Mucosa of descending colon (tissue), 3 donors: ENCODE results near the gene SENP7. TPM values are rescaled to one million over a fixed set of nuclear protein-coding genes. Genes with fewer than 3 reads are reported as not detected.

Source experiments
- ATAC-seq: fragments of 200-7000 bp; cut with Tn5 transposase; one replicate; pipeline ENCODE4 v1.9.1; 2020; ENCODE audit warnings: mild to moderate bottlenecking, moderate library complexity
- DNase-seq, 3 donors: peaks; one replicate each; pipeline ENCODE4 v3.0.0-alpha.2; 2020
- H3K36me3 ChIP-seq: fragments of 200-600 bp; one replicate; pipeline ENCODE4 v1.8.0; 2021; ENCODE audit warnings: low read depth, mild to moderate bottlenecking
- H3K4me1 ChIP-seq: fragments of 200-600 bp; one replicate; pipeline ENCODE4 v1.8.0; 2021; ENCODE audit warnings: low read depth, mild to moderate bottlenecking
- H3K4me3 ChIP-seq: fragments of 200-600 bp; one replicate; pipeline ENCODE4 v1.8.0; 2021; ENCODE audit warnings: mild to moderate bottlenecking
- H3K9me3 ChIP-seq: fragments of 200-600 bp; one replicate; pipeline ENCODE4 v1.8.0; 2021; ENCODE audit warnings: mild to moderate bottlenecking
- intact Hi-C, 2 donors: fragments of 100-400 bp; cut with DNase I in 1 of 2; cut with micrococcal nuclease in 1 of 2; formaldehyde crosslinking; loops; one replicate each; pipeline versions ENCODE4 v1.11.0 to v1.11.1; 2022; cut with DNase I, micrococcal nuclease
- total RNA-seq, 3 donors: library from RNA; stranded (reverse); fragmentation: NEBNext Ultra II Directional in 2 of 3; extraction: Animal tissue kit (Norgen Biotek cat#: 25700) in 2 of 3; gene quantifications; one replicate each; pipeline versions ENCODE4 v1.2.1 to v1.2.4, GENCODE V29; 2021 to 2023
- TF ChIP-seq, protein P1 (sequence below): fragments of 200-600 bp; IDR thresholded peaks from one replicate; pipeline ENCODE4 v1.8.0; 2022; ENCODE audit warnings: antibody characterized with exemption, mild to moderate bottlenecking
- donor health status: DM: no; HTN: no; CAD: no; lungs with moderate emphysema.
- donor health status: DM: no; HTN: no; CAD: no.
- donor health status: DM: no; HTN: yes; CAD: no.

SENP7 gene
- total RNA-seq, 3 donors from 2014 or later: 9.1 to 17.7 (median 12.4) TPM

DNA sequence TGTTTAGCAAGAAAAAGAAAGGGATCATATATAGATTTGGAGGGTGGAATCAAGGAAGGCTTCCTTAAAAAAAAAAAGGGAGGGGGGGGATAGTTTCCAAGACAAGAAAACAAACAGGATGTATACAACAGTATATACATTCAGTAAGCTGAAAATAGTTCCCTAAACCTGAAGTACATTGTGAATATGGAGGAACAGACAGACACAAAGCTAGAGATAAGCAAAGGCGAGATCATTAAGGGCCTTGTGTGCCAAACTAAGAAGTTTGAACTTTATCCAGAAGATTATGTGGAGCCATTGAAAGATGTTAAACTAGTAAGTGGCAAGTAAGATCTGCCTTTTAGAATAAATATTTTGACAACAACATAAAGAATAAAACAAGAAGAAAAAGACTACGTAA lies 99.4 kb downstream of the SENP7 start:
- Histone ChIP-seq H3K4me1 (no peaks in the 10 kb centered on the region), H3K36me3 (no peaks in the 10 kb centered on the region), H3K9me3 (peaks cover 7% of the 10 kb centered on the region), H3K4me3 (no peak overlapping the region)
- DNase-seq: no peak
- intact Hi-C loops: no loop called here
- TF ChIP-seq, protein P1, sequence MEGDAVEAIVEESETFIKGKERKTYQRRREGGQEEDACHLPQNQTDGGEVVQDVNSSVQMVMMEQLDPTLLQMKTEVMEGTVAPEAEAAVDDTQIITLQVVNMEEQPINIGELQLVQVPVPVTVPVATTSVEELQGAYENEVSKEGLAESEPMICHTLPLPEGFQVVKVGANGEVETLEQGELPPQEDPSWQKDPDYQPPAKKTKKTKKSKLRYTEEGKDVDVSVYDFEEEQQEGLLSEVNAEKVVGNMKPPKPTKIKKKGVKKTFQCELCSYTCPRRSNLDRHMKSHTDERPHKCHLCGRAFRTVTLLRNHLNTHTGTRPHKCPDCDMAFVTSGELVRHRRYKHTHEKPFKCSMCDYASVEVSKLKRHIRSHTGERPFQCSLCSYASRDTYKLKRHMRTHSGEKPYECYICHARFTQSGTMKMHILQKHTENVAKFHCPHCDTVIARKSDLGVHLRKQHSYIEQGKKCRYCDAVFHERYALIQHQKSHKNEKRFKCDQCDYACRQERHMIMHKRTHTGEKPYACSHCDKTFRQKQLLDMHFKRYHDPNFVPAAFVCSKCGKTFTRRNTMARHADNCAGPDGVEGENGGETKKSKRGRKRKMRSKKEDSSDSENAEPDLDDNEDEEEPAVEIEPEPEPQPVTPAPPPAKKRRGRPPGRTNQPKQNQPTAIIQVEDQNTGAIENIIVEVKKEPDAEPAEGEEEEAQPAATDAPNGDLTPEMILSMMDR: no peak
- ATAC-seq: no peak

DNA sequence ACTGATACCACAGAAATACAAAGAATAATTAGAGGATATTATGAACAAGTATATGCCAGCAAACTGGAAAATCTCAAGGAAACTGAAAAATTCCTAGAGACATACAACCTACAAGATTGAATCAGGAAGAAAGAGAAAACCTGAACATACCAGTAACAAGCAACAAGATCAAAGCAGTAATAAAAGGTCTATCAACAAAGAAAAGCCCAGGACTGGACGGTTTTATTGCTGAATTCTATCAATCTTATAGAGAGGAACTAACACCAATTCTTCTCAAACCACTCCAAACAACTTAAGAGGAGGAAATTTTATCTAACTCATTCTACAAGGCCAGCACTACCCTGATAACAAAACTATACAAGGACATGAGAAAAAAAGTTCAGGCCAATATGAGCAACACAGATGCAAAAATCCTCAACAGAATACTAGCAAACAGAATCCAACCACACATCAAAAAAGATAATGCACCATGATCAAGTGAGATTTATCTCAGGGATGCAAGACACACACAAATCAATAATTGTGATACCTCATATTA lies 121.5 kb downstream of the SENP7 start:
- peak; percentile 65 for ATAC-seq
- H3K9me3 ChIP-seq: peaks cover 15% of the 10 kb centered on the region
- TF ChIP-seq, protein P1: no peak
- intact Hi-C loops: no loop called here
- DNase-seq: no peak
- H3K4me1 ChIP-seq: no peaks in the 10 kb centered on the region
- no peak overlapping the region for H3K4me3 ChIP-seq
- H3K36me3 ChIP-seq: no peaks in the 10 kb centered on the region

DNA sequence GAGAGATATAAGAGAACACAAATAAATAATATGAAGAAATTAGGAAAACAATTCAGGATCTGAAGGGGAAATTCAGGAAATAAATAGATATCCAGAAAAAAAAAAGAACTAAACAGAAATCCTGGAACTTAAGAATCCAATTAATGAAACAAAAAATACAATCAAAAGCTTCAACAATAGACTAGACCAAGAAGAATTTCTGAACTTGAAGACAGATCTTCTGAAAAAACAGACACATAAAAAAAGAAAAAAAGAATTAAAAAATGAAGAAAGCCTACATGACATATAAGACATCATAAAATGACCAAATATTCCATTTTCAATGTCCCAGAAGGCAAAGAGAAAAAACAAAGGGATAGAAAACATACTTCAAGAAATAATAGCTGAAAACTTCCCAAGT lies 124.3 kb downstream of the SENP7 start:
- ATAC-seq: no peak
- intact Hi-C loops: no loop called here
- TF ChIP-seq, protein P1: no peak
- Histone ChIP-seq H3K9me3 (peaks cover 15% of the 10 kb centered on the region), H3K4me3 (no peak overlapping the region), H3K36me3 (no peaks in the 10 kb centered on the region), H3K4me1 (no peaks in the 10 kb centered on the region)
- no peak for DNase-seq

DNA sequence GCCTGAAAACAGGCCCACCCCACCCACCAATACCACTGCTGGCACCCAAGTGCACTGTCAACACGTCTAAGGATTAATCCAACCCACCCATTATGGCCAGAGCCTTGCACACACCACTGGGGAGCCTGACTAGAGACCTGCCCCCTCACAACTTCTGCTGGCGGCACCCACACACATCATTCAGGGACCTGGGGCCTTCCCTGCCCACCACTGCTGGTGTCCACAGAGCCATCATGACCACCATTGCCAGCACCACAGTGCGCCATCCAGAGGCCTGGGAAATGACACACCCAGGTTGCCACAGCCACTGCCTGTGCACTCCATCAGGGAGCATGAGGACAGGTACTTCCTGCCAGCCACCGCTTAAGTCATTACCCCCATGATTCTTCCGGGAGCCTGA lies 125.7 kb downstream of the SENP7 start:
- no peaks in the 10 kb centered on the region for H3K36me3 ChIP-seq
- ATAC-seq (no peak), DNase-seq (no peak)
- intact Hi-C loops: no loop called here
- H3K4me1 ChIP-seq: no peaks in the 10 kb centered on the region
- TF ChIP-seq, protein P1: no peak
- H3K4me3 ChIP-seq: no peak overlapping the region
- H3K9me3 ChIP-seq: peaks cover 8% of the 10 kb centered on the region

DNA sequence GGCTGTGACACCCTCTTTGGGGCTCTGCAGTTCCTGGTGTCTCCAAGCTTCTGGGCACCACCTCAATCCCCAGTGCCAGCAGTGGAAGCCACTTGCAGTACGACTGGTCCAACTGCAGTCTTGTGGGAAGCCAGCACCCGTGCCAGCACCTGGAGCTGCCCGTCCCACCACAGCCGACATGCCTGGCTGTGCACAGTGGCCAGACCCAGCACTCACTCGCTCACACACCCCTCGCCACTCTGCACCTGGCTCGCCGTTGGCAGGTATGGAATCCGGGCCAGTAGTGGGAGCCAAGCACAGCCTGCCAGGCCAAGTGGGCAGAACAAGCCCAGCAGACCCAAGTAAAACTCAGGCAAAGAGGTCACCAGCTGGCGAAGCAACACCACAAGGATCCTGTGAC lies 128.6 kb downstream of the SENP7 start:
- H3K4me3 ChIP-seq: no peak overlapping the region
- H3K36me3 ChIP-seq: no peaks in the 10 kb centered on the region
- intact Hi-C loops: no loop called here
- H3K9me3 ChIP-seq: peaks cover 8% of the 10 kb centered on the region
- DNase-seq (no peak), ATAC-seq (no peak)
- TF ChIP-seq, protein P1: no peak
- H3K4me1 ChIP-seq: peaks cover 3% of the 10 kb centered on the region

DNA sequence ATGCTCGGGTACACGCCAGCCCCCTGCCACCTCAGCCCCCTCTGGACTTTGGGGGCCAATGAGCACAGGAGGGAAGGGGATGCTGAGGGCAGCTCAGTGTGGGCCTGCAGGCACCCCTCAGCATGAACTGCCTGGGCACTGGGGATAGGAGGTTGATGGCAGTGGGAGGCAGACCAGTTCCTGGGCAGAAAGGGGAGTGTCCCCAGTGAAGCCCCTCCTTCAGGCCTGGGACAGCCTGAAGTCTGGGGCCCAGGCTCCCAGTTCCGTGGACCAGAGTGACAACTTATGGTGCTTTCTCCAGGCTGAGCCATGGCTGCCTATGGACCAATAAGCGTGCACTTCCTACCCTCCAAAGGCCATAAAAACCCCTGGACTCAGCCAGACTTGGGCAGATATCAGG lies 129.4 kb downstream of the SENP7 start:
- ATAC-seq: peak; percentile 9
- TF ChIP-seq, protein P1: no peak
- H3K9me3 ChIP-seq: peaks cover 2% of the 10 kb centered on the region
- intact Hi-C loops: no loop called here
- DNase-seq: no peak
- no peak overlapping the region for H3K4me3 ChIP-seq
- H3K36me3 ChIP-seq: no peaks in the 10 kb centered on the region
- peaks cover 3% of the 10 kb centered on the region for H3K4me1 ChIP-seq
